K562 (cell line): ENCODE measurements around the gene CD8A. TPM values are rescaled to one million over a fixed set of nuclear protein-coding genes. Genes with fewer than 3 reads are reported as not detected.

Source experiments
- ATAC-seq: fragments of 200-7000 bp; cut with Tn5 transposase; 3 replicates; pipeline ENCODE4 v1.9.1; 2020; ENCODE audit warnings: moderate library complexity
- BruUV-seq: library from RNA; stranded (reverse); fragments of 400-500 nt; replicated peaks from 2 replicates; lab custom pipeline; 2021; lab: Mats Ljungman, UMichigan
- CTCF ChIA-PET: fragments of 300-600 bp; formaldehyde crosslinking; extraction: SDS; loops from one replicate; lab custom pipeline; 2021; ENCODE audit warnings: low intra/inter-chr PET ratio; lab: Yijun Ruan, JAX
- POLR2A ChIA-PET: fragments of 300-600, 350-650 bp; sonication (Branson Sonifier 250); formaldehyde crosslinking; extraction: SDS; loops from one replicate; lab custom pipeline; 2021; ENCODE audit warnings: antibody characterized with exemption, inconsistent platforms; lab: Yijun Ruan, JAX
- DNase-seq, 4 experiments: peaks; one replicate each; pipeline versions ENCODE4 v3.0.0 to v3.0.0-alpha.2; 2011 to 2018; ENCODE audit warnings: low spot score in 3 of 4, mixed read lengths in 3 of 4; ENCODE audit errors: extremely low read depth in 1 of 4
- FAIRE-seq: peaks from 2 replicates; lab custom pipeline; 2011; peaks lifted over from hg19 to GRCh38; lab: Jason Lieb, UNC
- H2AFZ ChIP-seq: 2 replicates; pipeline ENCODE4 v1.6.0; 2011; ENCODE audit warnings: low read depth, low read length, control low read depth, inconsistent platforms
- H3K27ac ChIP-seq: fragments of 200-600 bp; 3 replicates; pipeline ENCODE4 v1.8.0; 2011; ENCODE audit warnings: low read depth, mild to moderate bottlenecking, control low read depth, inconsistent platforms, low read length, moderate library complexity, mixed read lengths; ENCODE audit errors: extremely low read depth
- H3K27me3 ChIP-seq, 2 experiments: fragments of 300-600 bp in 1 of 2; 2 replicates in 1 of 2; 3 replicates in 1 of 2; pipeline versions ENCODE4 v1.6.0 to v1.8.0; 2011; ENCODE audit warnings: inconsistent platforms in 2 of 2, low read length in 2 of 2, mild to moderate bottlenecking in 1 of 2, mixed read lengths in 1 of 2, moderate library complexity in 1 of 2; ENCODE audit not compliant: control insufficient read depth in 2 of 2, insufficient read depth in 2 of 2
- H3K36me3 ChIP-seq: fragments of 300-600 bp; 3 replicates; pipeline ENCODE4 v1.8.0; 2011; ENCODE audit warnings: mild to moderate bottlenecking, low read length, inconsistent platforms; ENCODE audit not compliant: control insufficient read depth, insufficient read depth
- H3K4me1 ChIP-seq, 2 experiments: fragments of 200-600 bp in 1 of 2; replicated peaks in 1 of 2; 2 replicates in 1 of 2; 3 replicates in 1 of 2; pipeline versions ENCODE4 v1.5.1 to v1.8.0; 2011; ENCODE audit warnings: inconsistent platforms in 2 of 2, low read length in 2 of 2, mild to moderate bottlenecking in 1 of 2, mixed read lengths in 1 of 2, moderate library complexity in 1 of 2; ENCODE audit not compliant: control insufficient read depth in 2 of 2, insufficient read depth in 2 of 2
- H3K4me2 ChIP-seq: 2 replicates; pipeline ENCODE4 v1.6.1; 2011; ENCODE audit warnings: low read length, control low read depth, inconsistent platforms, mixed read lengths; ENCODE audit not compliant: insufficient read depth
- H3K4me3 ChIP-seq: fragments of 200-600 bp; sonication (generic), shearing (Covaris generic); 2 replicates; pipeline ENCODE4 v1.5.1; 2016; ENCODE audit warnings: control low read depth, inconsistent platforms
- H3K79me2 ChIP-seq: fragments of 200-600 bp; 3 replicates; pipeline ENCODE4 v1.8.0; 2011; ENCODE audit warnings: low read length, inconsistent platforms; ENCODE audit not compliant: control insufficient read depth, insufficient read depth
- H3K9ac ChIP-seq, 2 experiments: 2 replicates each; pipeline versions ENCODE4 v1.6.0 to v1.6.1; 2011; ENCODE audit warnings: low read depth in 2 of 2, low read length in 2 of 2, control low read depth in 1 of 2, inconsistent platforms in 1 of 2, mild to moderate bottlenecking in 1 of 2, mixed read lengths in 1 of 2; ENCODE audit not compliant: insufficient read depth in 1 of 2
- H3K9me1 ChIP-seq: one replicate; pipeline ENCODE4 v1.6.0; 2011; ENCODE audit warnings: inconsistent platforms, mild to moderate bottlenecking, low read length, moderate library complexity; ENCODE audit not compliant: control insufficient read depth, insufficient read depth
- H3K9me3 ChIP-seq: replicated peaks from 2 replicates; pipeline ENCODE4 v1.5.1; 2011; ENCODE audit warnings: low read depth, low read length, inconsistent platforms; ENCODE audit not compliant: control insufficient read depth, insufficient read depth
- H4K20me1 ChIP-seq: replicated peaks from 2 replicates; pipeline ENCODE4 v1.6.1; 2011; ENCODE audit warnings: low read length, inconsistent platforms, mixed read lengths; ENCODE audit not compliant: control insufficient read depth, insufficient read depth
- CGGBP1 ChIP-seq: fragments of 250-450 bp; sonication (Bioruptor Pico); IDR thresholded peaks from 2 replicates; pipeline ENCODE4 v1.9.0; 2021; ENCODE audit warnings: mild to moderate bottlenecking
- GABPA ChIP-seq: fragments of 200-800 bp; sonication (Bioruptor generic); conservative IDR thresholded peaks from 2 replicates; pipeline ENCODE4 v1.6.1; 2016; ENCODE audit warnings: low read depth, missing genetic modification characterization, missing compliant biosample characterization
- MEF2D ChIP-seq: conservative IDR thresholded peaks from 2 replicates; pipeline ENCODE4 v1.6.1; 2016; ENCODE audit warnings: low read depth, missing genetic modification characterization, missing compliant biosample characterization
- MEIS2 ChIP-seq: fragments of 450-650 bp; IDR thresholded peaks from 2 replicates; pipeline ENCODE4 v1.6.1; 2014; ENCODE audit warnings: mild to moderate bottlenecking; ENCODE audit not compliant: partially characterized antibody
- PBX2 ChIP-seq, 2 experiments: IDR thresholded peaks in 1 of 2; conservative IDR thresholded peaks in 1 of 2; 2 replicates each; pipeline ENCODE4 v1.6.1; 2016; ENCODE audit warnings: low read depth in 2 of 2, mild to moderate bottlenecking in 1 of 2, missing compliant biosample characterization in 1 of 2, missing genetic modification characterization in 1 of 2, moderate library complexity in 1 of 2
- PHB2 ChIP-seq: fragments of 450-650 bp; IDR thresholded peaks from 2 replicates; pipeline ENCODE4 v1.6.1; 2017; ENCODE audit warnings: low read depth
- PKNOX1 ChIP-seq: fragments of 450-650 bp; IDR thresholded peaks from 2 replicates; pipeline ENCODE4 v1.6.1; 2016
- PURB ChIP-seq: sonication (generic); formaldehyde crosslinking; IDR thresholded peaks from 2 replicates; pipeline ENCODE4 v1.9.0; 2021; ENCODE audit warnings: low read depth, mild to moderate bottlenecking, missing genetic modification reagents
- TEAD1 ChIP-seq, 2 experiments: fragments of 450-650 bp in 1 of 2; sonication (generic) in 1 of 2; formaldehyde crosslinking; IDR thresholded peaks; 2 replicates each; pipeline versions ENCODE4 v1.4.0 to v1.8.0; 2020 to 2022; ENCODE audit warnings: mild to moderate bottlenecking in 2 of 2, missing genetic modification reagents in 1 of 2
- UBTF ChIP-seq, 2 experiments: IDR thresholded peaks; 2 replicates each; pipeline ENCODE4 v1.6.1; 2012; ENCODE audit warnings: improper control_type of control experiment in 2 of 2, low read depth in 2 of 2, low read length in 2 of 2, borderline replicate concordance in 1 of 2
- ZBTB8A ChIP-seq: fragments of 450-650 bp; IDR thresholded peaks from 2 replicates; pipeline ENCODE4 v1.6.1; 2018; ENCODE audit warnings: mild to moderate bottlenecking, moderate library complexity; ENCODE audit not compliant: partially characterized antibody
- ZFX ChIP-seq: sonication (generic); formaldehyde crosslinking; IDR thresholded peaks from 2 replicates; pipeline ENCODE4 v1.8.0; 2022; ENCODE audit warnings: mild to moderate bottlenecking, missing genetic modification reagents, moderate library complexity
- ZNF146 ChIP-seq: IDR thresholded peaks from one replicate; pipeline ENCODE4 v1.6.1; 2018; ENCODE audit warnings: missing compliant biosample characterization; ENCODE audit not compliant: unreplicated experiment
- ZNF444 ChIP-seq: fragments of 250-450 bp; sonication (Bioruptor Pico); IDR thresholded peaks from 2 replicates; pipeline ENCODE4 v1.4.0; 2020; ENCODE audit warnings: mild to moderate bottlenecking, moderate library complexity
- ZNF764 ChIP-seq: fragments of 250-450 bp; sonication (Bioruptor Pico); IDR thresholded peaks from 2 replicates; pipeline ENCODE4 v1.4.0; 2020; ENCODE audit warnings: low read depth, mild to moderate bottlenecking, moderate library complexity
- WGBS: fragments of 100-300 bp; shearing (Covaris generic); methylation state at CpG from one replicate; pipeline ENCODE4 v1.1.6; 2016; ENCODE audit warnings: low coverage, mixed read lengths; ENCODE audit not compliant: insufficient coverage; ENCODE audit errors: missing lambda C conversion rate; 5-methylcytosine and 5-hydroxymethylcytosine counted together
- in situ Hi-C: fragments of 300-500 bp; cut with MboI; formaldehyde crosslinking; loops from 4 replicates; pipeline ENCODE4 v1.15.0; 2018; ENCODE audit warnings: inconsistent platforms, mixed read lengths
- intact Hi-C: fragments of 100-400 bp; cut with micrococcal nuclease; formaldehyde crosslinking; loops from 2 replicates; pipeline ENCODE4 v1.14.2; 2022
- polyA plus RNA-seq, 8 experiments: library from polyadenylated mRNA; depleted of rRNA in 4 of 8; stranded (reverse) in 5 of 8; unstranded in 3 of 8; fragments of >200 nt; fragmentation: Nextera tagmentation in 2 of 8; fragmentation: Illumina TruSeq in 1 of 8; extraction: Ambion mirVana in 2 of 8; extraction: Trizol in 1 of 8; gene quantifications; 2 replicates each; pipeline versions ENCODE4 v1.2.1 to v1.2.3, GENCODE V29; 2011 to 2014; ENCODE audit warnings: inconsistent platforms in 1 of 8, missing spikeins in 1 of 8
- total RNA-seq, 7 experiments: library from RNA; depleted of rRNA in 6 of 7; stranded (reverse); fragments of >200 nt in 6 of 7; fragmentation: Illumina TruSeq in 2 of 7; extraction: Trizol in 2 of 7; gene quantifications; 2 replicates each; pipeline versions ENCODE4 v1.2.1 to v1.2.3, GENCODE V29; 2011 to 2021; ENCODE audit warnings: low replicate concordance in 1 of 7

CD8A gene
- total and polyA plus RNA-seq, 9 of the 15 experiments (the other 6 are each of a cell fraction or from before 2014, with no cell fraction given): 0.07 TPM; not detected in 8

- peaks cover 0 to 10% of the 10 kb centered on the region in 2 experiments; a peak in 2 of 5 replicates for H3K4me1 ChIP-seq
- no TSS peak for BruUV-seq
- no peaks in the 10 kb centered on the region for H4K20me1 ChIP-seq
- DNase-seq (no peak), ATAC-seq (no peak), FAIRE-seq (no peak)
- ChIA-PET POLR2A (interaction anchor here (1.0 kb wide), 1 partner anchor 14 kb away, joined by 3 read pairs; no protein-coding TSS in a partner anchor), CTCF (no interaction called here)
- no peak overlapping the region for H3K9ac ChIP-seq
- H3K36me3 ChIP-seq: no peaks in the 10 kb centered on the region
- no peak overlapping the region for H3K4me3 ChIP-seq
- intact Hi-C loops: no loop called here
- H3K79me2 ChIP-seq: no peaks in the 10 kb centered on the region
- H3K9me3 ChIP-seq: no peaks in the 10 kb centered on the region; the same call in 1 of the 2 replicates
- WGBS: 5% methylated on average over 2 of the region's 2 CpGs
- H2AFZ ChIP-seq: no peak overlapping the region
- H3K27me3 ChIP-seq: peaks cover 12 to 29% of the 10 kb centered on the region in 2 experiments; a peak in 4 of 5 replicates
- H3K27ac ChIP-seq: no peak overlapping the region
- no peak overlapping the region for H3K4me2 ChIP-seq
- H3K9me1 ChIP-seq: no peaks in the 10 kb centered on the region
- in situ Hi-C loops: no loop called here
- TF ChIP-seq MEIS2: no peak
- no peak for TF ChIP-seq PKNOX1
- TF ChIP-seq PHB2: no peak
- TF ChIP-seq ZNF764 (CRISPR knock-in tag): no peak
- no peak for TF ChIP-seq MEF2D (tag)
- TF ChIP-seq PBX2 (CRISPR knock-in tag; IDR thresholded peaks at IDR 0.05; ENCODE audit: low read depth): no peak
- TF ChIP-seq PBX2 (tag; conservative IDR thresholded peaks at IDR 0.05; ENCODE audit: low read depth): no peak
- no peak for TF ChIP-seq UBTF (IDR thresholded peaks at IDR 0.05; ENCODE audit: borderline replicate concordance in 1 of 2, low read depth in 2 of 2, low read length in 2 of 2)
- TF ChIP-seq CGGBP1 (CRISPR knock-in tag): no peak
- no peak for TF ChIP-seq PURB
- TF ChIP-seq TEAD1 (CRISPR knock-in tag; IDR thresholded peaks at IDR 0.05): no peak
- TF ChIP-seq ZFX (CRISPR knock-in tag): no peak
- no peak for TF ChIP-seq ZNF444 (CRISPR knock-in tag)
- TF ChIP-seq ZNF146 (CRISPR knock-in tag): no peak
- no peak for TF ChIP-seq ZBTB8A
- TF ChIP-seq GABPA (tag): no peak
These were observed 4.1 kb upstream of the CD8A start for GRCh38 chr2:86794861-86795260.
